ENCODE data around the gene MTHFD2L. TPM values are rescaled to one million over a fixed set of nuclear protein-coding genes. Genes with fewer than 3 reads are reported as not detected.

Gene MTHFD2L
- total and polyA plus RNA-seq, 2 donors (not counting 3 experiments of a cell fraction or from before 2014, with no cell fraction given) = 6.9 to 15.2 TPM

DNA sequence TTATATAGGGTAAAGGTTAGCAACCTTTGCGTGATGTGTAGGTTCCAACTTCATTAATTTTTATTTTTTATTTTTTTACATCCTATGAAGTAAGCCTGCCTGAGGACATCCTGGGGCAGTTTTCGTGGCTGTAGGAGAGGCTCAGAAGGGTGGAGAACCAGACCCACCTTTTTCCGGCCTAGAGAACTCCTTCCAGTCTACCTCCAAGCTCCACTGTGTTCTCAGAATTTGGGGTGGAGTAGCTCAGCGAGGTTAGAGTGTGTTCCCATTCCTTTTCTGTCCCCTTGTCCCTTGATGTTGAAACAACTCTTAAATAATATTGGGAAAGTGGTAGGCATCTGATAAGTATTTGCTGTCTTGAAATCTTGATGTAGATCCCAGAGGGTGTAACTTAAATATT, 32.4 kb downstream of the MTHFD2L start:
- Histone ChIP-seq H2AFZ (ENCODE audit: low read depth, low read length) (no peak overlapping the region), H3K79me2 (ENCODE audit: control insufficient read depth, insufficient read depth, low read length) (no peaks in the 10 kb centered on the region), H3K4me2 (ENCODE audit: insufficient read depth, low read length) (no peak overlapping the region), H3K36me3 (ENCODE audit: control insufficient read depth in 2 of 2, extremely low read depth in 1 of 2, insufficient read depth in 2 of 2, low read length in 2 of 2) (no peaks in the 10 kb centered on the region), H3K9me3 (replicated peaks; ENCODE audit: control insufficient read depth, insufficient read depth, low read length) (no peaks in the 10 kb centered on the region), H3K27ac (ENCODE audit: insufficient read depth, low read depth, low read length) (no peak overlapping the region), H3K4me3 (replicated peaks in 1 of 3; ENCODE audit: insufficient read depth in 1 of 3, low read depth in 1 of 3, low read length in 3 of 3) (no peak overlapping the region), H3K4me1 (ENCODE audit: control insufficient read depth, extremely low read depth, insufficient read depth, low read length) (no peaks in the 10 kb centered on the region), H4K20me1 (replicated peaks; ENCODE audit: control insufficient read depth, extremely low read depth, insufficient read depth, low read length) (no peaks in the 10 kb centered on the region), H3K9me1 (replicated peaks; ENCODE audit: control insufficient read depth, extremely low read depth, insufficient read depth, low read length) (no peaks in the 10 kb centered on the region), H3K27me3 (ENCODE audit: control insufficient read depth in 2 of 2, insufficient read depth in 2 of 2, low read length in 2 of 2) (no peaks in the 10 kb centered on the region), H3K9ac (replicated peaks; ENCODE audit: extremely low read depth, insufficient read depth, low read length) (no peak overlapping the region)
- dilution Hi-C loops (cut with MboI; ENCODE audit: extremely low pct_ligation_motif_present, low sequenced_read_pairs) (no loop called here), intact Hi-C loops (cut with micrococcal nuclease) (no loop called here)
- TF ChIP-seq JUN (IDR thresholded peaks at IDR 0.05; ENCODE audit: borderline replicate concordance, insufficient read depth, insufficient read length, low read depth) (no peak), POLR2AphosphoS5 (IDR thresholded peaks at IDR 0.05; ENCODE audit: insufficient read depth, low read depth, low read length) (no peak), FOS (IDR thresholded peaks at IDR 0.05; ENCODE audit: borderline replicate concordance, insufficient read depth, low read length) (no peak), POLR2A (IDR thresholded peaks at IDR 0.05; ENCODE audit: low read depth, low read length) (no peak), EZH2 (IDR thresholded peaks at IDR 0.05; ENCODE audit: borderline replicate concordance, low read depth, low read length, severe bottlenecking) (no peak), GATA2 (IDR thresholded peaks at IDR 0.05; ENCODE audit: insufficient read depth, insufficient read length, low read depth, low read length) (no peak), MYC (IDR thresholded peaks at IDR 0.05; ENCODE audit: low read depth, low read length) (no peak)
- TF ChIP-seq, protein P1, sequence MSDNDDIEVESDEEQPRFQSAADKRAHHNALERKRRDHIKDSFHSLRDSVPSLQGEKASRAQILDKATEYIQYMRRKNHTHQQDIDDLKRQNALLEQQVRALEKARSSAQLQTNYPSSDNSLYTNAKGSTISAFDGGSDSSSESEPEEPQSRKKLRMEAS (IDR thresholded peaks at IDR 0.05; ENCODE audit: insufficient read depth, insufficient read length) = no peak
- TF ChIP-seq, protein P2, sequence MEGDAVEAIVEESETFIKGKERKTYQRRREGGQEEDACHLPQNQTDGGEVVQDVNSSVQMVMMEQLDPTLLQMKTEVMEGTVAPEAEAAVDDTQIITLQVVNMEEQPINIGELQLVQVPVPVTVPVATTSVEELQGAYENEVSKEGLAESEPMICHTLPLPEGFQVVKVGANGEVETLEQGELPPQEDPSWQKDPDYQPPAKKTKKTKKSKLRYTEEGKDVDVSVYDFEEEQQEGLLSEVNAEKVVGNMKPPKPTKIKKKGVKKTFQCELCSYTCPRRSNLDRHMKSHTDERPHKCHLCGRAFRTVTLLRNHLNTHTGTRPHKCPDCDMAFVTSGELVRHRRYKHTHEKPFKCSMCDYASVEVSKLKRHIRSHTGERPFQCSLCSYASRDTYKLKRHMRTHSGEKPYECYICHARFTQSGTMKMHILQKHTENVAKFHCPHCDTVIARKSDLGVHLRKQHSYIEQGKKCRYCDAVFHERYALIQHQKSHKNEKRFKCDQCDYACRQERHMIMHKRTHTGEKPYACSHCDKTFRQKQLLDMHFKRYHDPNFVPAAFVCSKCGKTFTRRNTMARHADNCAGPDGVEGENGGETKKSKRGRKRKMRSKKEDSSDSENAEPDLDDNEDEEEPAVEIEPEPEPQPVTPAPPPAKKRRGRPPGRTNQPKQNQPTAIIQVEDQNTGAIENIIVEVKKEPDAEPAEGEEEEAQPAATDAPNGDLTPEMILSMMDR (IDR thresholded peaks at IDR 0.05; ENCODE audit: extremely low read depth in 1 of 2, insufficient read depth in 1 of 2, low read depth in 1 of 2, low read length in 2 of 2) = no peak
- no TSS peak for BruUV-seq (replicated peaks)
- ChIA-PET POLR2A (no interaction called here), CTCF (interaction anchor here (0.7 to 3.4 kb wide), 3 partner anchors 11 to 118 kb away, joined by 3 to 51 read pairs (median 4); partner anchors contain the start of gene EPGN)
- no peak for FAIRE-seq
- no peak for DNase-seq (ENCODE audit: low read depth, low spot score)
